Sigmoid colon (tissue), 4 donors: Measurements from ENCODE around the gene SPARC.

Source experiments
- POLR2A ChIP-seq, 2 donors: fragments of 450-650 bp; IDR thresholded peaks; one replicate each; pipeline ENCODE4 v1.6.1; 2016; ENCODE audit warnings: antibody characterized with exemption in 2 of 2, mild to moderate bottlenecking in 2 of 2, moderate library complexity in 2 of 2
- POLR2AphosphoS5 ChIP-seq, 4 donors: sonication (generic); formaldehyde crosslinking; IDR thresholded peaks; one replicate each; pipeline ENCODE4 v1.6.1; 2017; ENCODE audit warnings: antibody characterized with exemption in 4 of 4

- TF ChIP-seq POLR2AphosphoS5 (IDR thresholded peaks at IDR 0.05) (peak in 1 of 4 donors; percentile 43), POLR2A (IDR thresholded peaks at IDR 0.05) (no peak)
Measured at GRCh38 chr5:151671950-151672349, 14.8 kb downstream of the SPARC start.
